ENCODE data around the gene EIF5A2. TPM values are rescaled to one million over a fixed set of nuclear protein-coding genes. Genes with fewer than 3 reads are reported as not detected.

EIF5A2 gene
- total RNA-seq, 1 donor from 2014 or later, result 13.2 TPM

DNA sequence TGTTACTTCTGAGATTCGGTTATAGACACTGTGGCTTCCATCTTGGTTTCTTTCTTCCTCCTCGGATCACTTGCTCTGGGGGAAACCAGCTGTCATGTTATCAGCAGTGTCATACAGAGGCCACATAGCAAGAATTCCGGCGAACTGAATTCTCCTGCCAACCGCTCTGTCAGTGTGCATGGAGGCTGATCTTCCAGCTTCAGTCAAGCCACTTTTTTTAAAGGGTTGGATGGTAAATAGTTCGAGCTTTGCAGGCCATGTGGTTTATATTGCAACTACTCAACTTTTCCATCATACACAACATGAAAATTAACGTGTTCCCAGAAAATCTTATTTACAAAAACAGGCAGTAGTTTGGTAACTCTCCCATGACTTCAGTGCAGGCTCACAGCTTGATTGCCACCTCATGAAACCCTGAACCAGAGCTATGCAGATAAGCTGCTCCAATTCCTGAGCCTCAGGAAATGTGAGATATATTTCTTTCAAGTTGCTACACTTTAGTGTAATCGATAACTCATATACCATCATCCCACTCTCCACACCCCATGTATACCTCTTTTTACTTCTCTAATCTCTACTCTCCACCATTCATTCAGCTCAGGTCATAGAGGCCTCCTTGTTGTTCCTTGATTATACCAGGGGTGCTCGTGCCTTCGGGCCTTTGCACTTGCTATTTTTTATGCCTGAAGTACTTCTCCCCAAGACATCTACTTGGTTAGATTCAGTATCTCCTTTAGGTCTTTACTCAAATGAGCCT lies 45.6 kb downstream of the EIF5A2 start:
- peak; percentile 85 for DNase-seq (ENCODE audit: low read depth)

- DNase-seq (ENCODE audit: low read depth), result no peak
These were observed 49.8 kb downstream of the EIF5A2 start for GRCh38 chr3:170858599-170858998.

DNA sequence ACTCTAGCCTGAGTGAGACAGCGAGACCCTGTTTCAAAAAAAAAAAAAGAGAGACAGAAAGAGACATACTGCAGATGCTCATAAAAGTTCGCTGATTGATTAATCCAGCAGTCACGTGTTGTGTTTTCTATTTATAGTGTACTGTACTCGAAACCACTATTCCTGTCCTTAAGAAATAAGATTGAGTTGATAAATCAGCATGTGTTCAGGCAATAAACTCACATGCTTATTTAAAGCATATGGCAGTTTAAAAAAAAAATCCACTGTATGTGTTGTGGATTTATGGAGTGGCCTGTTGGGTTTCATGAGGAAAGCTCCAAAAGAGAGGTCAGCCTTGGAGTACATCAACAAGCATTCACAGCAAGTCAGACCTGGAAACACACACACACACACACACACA lies 56.1 kb downstream of the EIF5A2 start:
- DNase-seq (ENCODE audit: low read depth), result no peak

DNA sequence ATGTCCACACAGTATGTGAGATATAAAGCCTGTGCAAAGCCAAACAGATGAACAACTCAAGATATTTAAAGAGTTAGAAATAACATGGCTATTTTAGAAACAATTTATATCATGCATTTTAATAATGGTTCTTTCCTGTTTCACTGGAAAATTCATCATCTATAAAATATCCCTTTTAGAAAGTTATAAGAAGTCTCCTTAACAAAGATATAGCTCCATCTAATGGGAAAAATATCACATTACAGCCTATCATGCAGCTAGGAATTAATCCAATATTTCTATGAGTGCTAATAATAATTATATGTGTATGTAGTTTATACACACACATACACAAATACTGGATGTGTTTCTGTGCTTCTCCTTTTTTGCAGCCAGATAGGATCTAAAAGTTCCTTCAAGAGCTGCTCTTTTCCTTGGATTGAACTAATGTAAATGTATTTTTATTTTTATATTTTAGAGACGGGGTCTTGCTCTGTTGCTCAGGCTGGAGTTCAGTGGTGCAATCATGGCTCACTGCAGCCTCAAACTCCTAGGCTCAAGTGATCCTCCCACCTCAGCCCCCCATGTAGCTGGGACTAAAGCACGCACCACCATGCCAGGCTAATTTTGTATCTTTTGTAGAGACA lies 60.0 kb downstream of the EIF5A2 start:
- peak; percentile 34 for DNase-seq (ENCODE audit: low read depth)

GRCh38 chr3:170844377-170844776 lies 64.1 kb downstream of the EIF5A2 start:
- no peak for DNase-seq (ENCODE audit: low read depth)

DNA sequence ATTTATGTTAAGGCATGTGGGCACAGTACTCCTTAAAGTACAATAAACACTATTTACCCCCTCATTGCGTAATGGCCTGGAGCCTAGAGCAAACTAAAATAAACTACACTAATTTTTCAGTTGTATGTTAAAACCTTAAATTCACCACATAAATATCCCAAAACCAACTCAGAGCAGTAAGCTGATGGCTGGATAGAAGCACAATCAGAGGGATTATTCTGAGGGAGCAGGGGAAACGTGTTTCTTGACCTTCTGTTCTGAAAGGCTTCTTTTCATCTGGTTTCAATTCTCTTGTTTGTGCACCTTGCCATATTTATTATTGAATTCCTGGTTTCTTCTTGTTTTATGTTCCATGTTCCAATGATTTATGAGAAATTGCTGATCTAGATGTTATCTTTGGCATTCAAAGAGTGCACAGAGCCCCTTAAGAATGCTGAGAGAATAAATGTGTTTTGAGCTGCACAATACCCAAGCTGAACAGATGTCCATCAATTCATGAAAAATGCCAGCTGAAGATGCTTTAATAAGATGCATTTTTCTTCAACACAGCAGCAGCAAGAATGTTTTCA lies 68.1 kb downstream of the EIF5A2 start:
- no peak for DNase-seq (ENCODE audit: low read depth)

DNA sequence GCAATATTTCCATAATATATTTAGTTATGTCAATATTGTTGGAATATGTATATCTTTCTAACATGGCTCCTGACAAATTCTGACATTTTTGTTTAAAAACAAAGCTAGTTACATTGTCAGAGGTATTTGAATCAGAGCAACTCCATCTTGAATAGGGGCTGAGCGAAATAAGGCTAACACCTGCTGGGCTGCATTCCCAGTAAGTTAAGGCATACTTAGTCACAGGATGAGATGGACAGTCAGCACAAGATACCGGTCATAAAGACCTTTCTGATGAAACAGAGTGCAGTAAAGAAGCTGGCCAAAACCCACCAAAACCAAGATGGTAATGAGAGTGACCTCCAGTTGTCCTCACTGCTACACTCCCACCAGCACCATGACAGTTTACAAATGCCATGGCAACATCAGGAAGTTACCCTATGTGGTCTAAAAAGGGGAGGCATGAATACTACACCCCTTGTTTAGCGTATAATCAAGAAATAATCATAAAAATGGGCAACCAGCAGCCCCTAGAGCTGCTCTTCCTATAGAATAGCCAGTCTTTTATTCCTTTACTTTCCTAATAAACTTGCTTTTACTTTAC lies 68.8 kb downstream of the EIF5A2 start:
- no peak for DNase-seq (ENCODE audit: low read depth)

Other genes starting within 250 kb of the EIF5A2 start
- gene RPL22L1, start 38.4 kb downstream of the EIF5A2 start, total RNA-seq, result 143 and 159 TPM in 2 replicates
- gene SLC2A2, start 118.1 kb upstream of the EIF5A2 start, total RNA-seq, result not detected in 2 replicates

Measured in myocyte (in vitro differentiated cells).